WTC11 (cell line): ENCODE measurements around the gene PRR15. TPM values are rescaled to one million over a fixed set of nuclear protein-coding genes. Genes with fewer than 3 reads are reported as not detected.

Experiments used
- ATAC-seq: fragments of 200-7000 bp; cut with Tn5 transposase; 2 replicates; pipeline ENCODE4 v1.10.0; 2021; ENCODE audit warnings: mild to moderate bottlenecking, moderate library complexity
- CTCF ChIA-PET: fragments of 300-600 bp; sonication (Branson Sonifier 250); formaldehyde crosslinking; loops from one replicate; lab custom pipeline; 2021; ENCODE audit warnings: antibody characterized with exemption; lab: Charles Lee
- POLR2A ChIA-PET: fragments of 350-600 bp; sonication (Branson Sonifier 250); formaldehyde crosslinking; loops from one replicate; lab custom pipeline; 2021; ENCODE audit warnings: antibody characterized with exemption; lab: Charles Lee
- DNase-seq: peaks from one replicate; pipeline ENCODE4 v3.0.0; 2021; ENCODE audit warnings: low spot score
- H3K27ac Mint-ChIP-seq: 2 replicates; pipeline ENCODE4 v1.8.0; 2021; ENCODE audit warnings: mixed read lengths
- H3K27me3 Mint-ChIP-seq: 2 replicates; pipeline ENCODE4 v1.8.0; 2021; ENCODE audit warnings: low read depth, mild to moderate bottlenecking, moderate library complexity, mixed read lengths
- H3K36me3 Mint-ChIP-seq: 2 replicates; pipeline ENCODE4 v1.8.0; 2021; ENCODE audit warnings: mixed read lengths
- H3K4me1 Mint-ChIP-seq: 2 replicates; pipeline ENCODE4 v1.8.0; 2022; ENCODE audit warnings: mixed read lengths
- H3K4me3 Mint-ChIP-seq: 2 replicates; pipeline ENCODE4 v1.8.0; 2021; ENCODE audit warnings: mild to moderate bottlenecking, moderate library complexity, mixed read lengths
- H3K9me3 Mint-ChIP-seq: 2 replicates; pipeline ENCODE4 v1.8.0; 2021; ENCODE audit warnings: mixed read lengths
- CBFB ChIP-seq: sonication (generic); formaldehyde crosslinking; IDR thresholded peaks from 2 replicates; pipeline ENCODE4 v1.8.1; 2022; ENCODE audit warnings: mild to moderate bottlenecking, low read depth, missing genetic modification reagents
- HMGA2 ChIP-seq: fragments of 250-450 bp; sonication (Bioruptor Pico); IDR thresholded peaks from 2 replicates; pipeline ENCODE4 v1.4.0; 2021; ENCODE audit warnings: mild to moderate bottlenecking, moderate library complexity
- IRF2 ChIP-seq: sonication (generic); formaldehyde crosslinking; IDR thresholded peaks from 2 replicates; pipeline ENCODE4 v1.8.0; 2022; ENCODE audit warnings: low read depth, missing genetic modification reagents, borderline replicate concordance
- JAZF1 ChIP-seq: fragments of 250-450 bp; sonication (Bioruptor Pico); IDR thresholded peaks from 2 replicates; pipeline ENCODE4 v1.9.0; 2021; ENCODE audit warnings: moderate library complexity, mild to moderate bottlenecking, inconsistent platforms
- NFE2L1 ChIP-seq: sonication (generic); formaldehyde crosslinking; IDR thresholded peaks from 2 replicates; pipeline ENCODE4 v1.8.1; 2023; ENCODE audit warnings: missing genetic modification reagents
- NFYB ChIP-seq: sonication (generic); formaldehyde crosslinking; conservative IDR thresholded peaks from 2 replicates; pipeline ENCODE4 v1.8.0; 2022; ENCODE audit warnings: low read depth, missing genetic modification reagents
- NR1H2 ChIP-seq: sonication (generic); formaldehyde crosslinking; IDR thresholded peaks from 2 replicates; pipeline ENCODE4 v1.9.0; 2021; ENCODE audit warnings: mild to moderate bottlenecking, moderate library complexity, missing genetic modification reagents
- NR3C1 ChIP-seq: sonication (generic); formaldehyde crosslinking; conservative IDR thresholded peaks from 2 replicates; pipeline ENCODE4 v1.8.1; 2023; ENCODE audit warnings: low read depth, mild to moderate bottlenecking, missing genetic modification reagents
- ZNF121 ChIP-seq: sonication (generic); formaldehyde crosslinking; IDR thresholded peaks from 2 replicates; pipeline ENCODE4 v1.8.0; 2023; ENCODE audit warnings: missing genetic modification reagents
- ZNF263 ChIP-seq: sonication (generic); formaldehyde crosslinking; IDR thresholded peaks from 2 replicates; pipeline ENCODE4 v1.8.1; 2022; ENCODE audit warnings: low read depth, mild to moderate bottlenecking, moderate library complexity, missing genetic modification reagents
- ZNF317 ChIP-seq: sonication (generic); formaldehyde crosslinking; IDR thresholded peaks from 2 replicates; pipeline ENCODE4 v1.8.1; 2023; ENCODE audit warnings: low read depth, mild to moderate bottlenecking, moderate library complexity, missing genetic modification reagents, borderline replicate concordance
- ZNF396 ChIP-seq: fragments of 250-450 bp; sonication (Bioruptor Pico); IDR thresholded peaks from 2 replicates; pipeline ENCODE4 v1.8.0; 2021; ENCODE audit warnings: mild to moderate bottlenecking, moderate library complexity, borderline replicate concordance
- total RNA-seq: library from RNA; stranded (reverse); gene quantifications from 3 replicates; pipeline ENCODE4 v1.2.3, GENCODE V29; 2021
- TF ChIP-seq, protein P1 (sequence below): sonication (generic); formaldehyde crosslinking; IDR thresholded peaks from 2 replicates; pipeline ENCODE4 v1.8.1; 2023; ENCODE audit warnings: mild to moderate bottlenecking, missing genetic modification reagents, moderate library complexity
- TF ChIP-seq, protein P2 (sequence below): sonication (generic); formaldehyde crosslinking; IDR thresholded peaks from 2 replicates; pipeline ENCODE4 v1.8.1; 2022; ENCODE audit warnings: mild to moderate bottlenecking, missing genetic modification reagents, moderate library complexity, borderline replicate concordance
- TF ChIP-seq, protein P3 (sequence below): fragments of 250-450 bp; sonication (Bioruptor Pico); IDR thresholded peaks from 2 replicates; pipeline ENCODE4 v1.8.0; 2021; ENCODE audit warnings: mild to moderate bottlenecking
- TF ChIP-seq, protein P4 (sequence below): sonication (generic); formaldehyde crosslinking; IDR thresholded peaks from 2 replicates; pipeline ENCODE4 v1.8.1; 2022; ENCODE audit warnings: low read depth, missing genetic modification reagents, borderline replicate concordance
- TF ChIP-seq, protein P5 (sequence below): sonication (generic); formaldehyde crosslinking; IDR thresholded peaks from 2 replicates; pipeline ENCODE4 v1.8.1; 2022; ENCODE audit warnings: low read depth, mild to moderate bottlenecking, moderate library complexity, missing genetic modification reagents, borderline replicate concordance

Gene PRR15
- total RNA-seq, 1 experiment from 2014 or later = 21.2 TPM

DNA sequence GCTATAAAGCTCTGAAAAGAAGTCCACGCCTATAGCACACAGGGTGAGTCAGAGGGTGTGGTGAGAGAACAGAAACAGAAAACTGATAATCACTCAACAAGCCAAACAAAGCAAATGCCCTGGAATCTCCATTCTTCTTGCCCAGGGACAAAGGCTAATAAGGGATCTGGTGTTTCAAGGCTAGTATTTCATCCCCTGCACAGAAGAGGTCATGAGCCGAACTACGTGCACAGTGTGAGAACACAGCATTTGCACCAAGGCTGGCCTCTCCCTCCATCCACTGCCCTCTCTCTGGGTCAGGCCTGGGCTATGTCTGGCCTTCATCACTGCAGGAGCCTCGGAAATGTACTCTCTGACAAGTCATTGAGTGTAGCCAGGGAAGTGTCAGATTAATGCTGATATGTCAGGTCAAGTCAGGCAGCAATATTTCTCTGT is 42.7 kb downstream of the PRR15 start:
- no peak for ATAC-seq
- ChIA-PET CTCF (interaction anchor here (1.1 to 1.6 kb wide), 2 partner anchors 17 to 31 kb away, joined by 3 to 6 read pairs; no protein-coding TSS in a partner anchor), POLR2A (no interaction called here)
- DNase-seq = no peak
- Mint-ChIP-seq H3K4me1 (peaks cover 27% of the 10 kb centered on the region), H3K27me3 (peaks cover 7% of the 10 kb centered on the region), H3K9me3 (peaks cover 8% of the 10 kb centered on the region), H3K27ac (no peak overlapping the region), H3K4me3 (no peak overlapping the region), H3K36me3 (peaks cover 3% of the 10 kb centered on the region)
- TF ChIP-seq NFE2L1 (CRISPR knock-in tag) (no peak), ZNF396 (CRISPR knock-in tag) (no peak), ZNF263 (no peak), NR3C1 (CRISPR knock-in tag) (no peak), NFYB (CRISPR knock-in tag) (no peak), HMGA2 (no peak), JAZF1 (CRISPR knock-in tag) (no peak), ZNF317 (CRISPR knock-in tag) (no peak)
- TF ChIP-seq, protein P1, sequence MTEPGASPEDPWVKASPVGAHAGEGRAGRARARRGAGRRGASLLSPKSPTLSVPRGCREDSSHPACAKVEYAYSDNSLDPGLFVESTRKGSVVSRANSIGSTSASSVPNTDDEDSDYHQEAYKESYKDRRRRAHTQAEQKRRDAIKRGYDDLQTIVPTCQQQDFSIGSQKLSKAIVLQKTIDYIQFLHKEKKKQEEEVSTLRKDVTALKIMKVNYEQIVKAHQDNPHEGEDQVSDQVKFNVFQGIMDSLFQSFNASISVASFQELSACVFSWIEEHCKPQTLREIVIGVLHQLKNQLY (CRISPR knock-in tag) = no peak
- TF ChIP-seq, protein P2, sequence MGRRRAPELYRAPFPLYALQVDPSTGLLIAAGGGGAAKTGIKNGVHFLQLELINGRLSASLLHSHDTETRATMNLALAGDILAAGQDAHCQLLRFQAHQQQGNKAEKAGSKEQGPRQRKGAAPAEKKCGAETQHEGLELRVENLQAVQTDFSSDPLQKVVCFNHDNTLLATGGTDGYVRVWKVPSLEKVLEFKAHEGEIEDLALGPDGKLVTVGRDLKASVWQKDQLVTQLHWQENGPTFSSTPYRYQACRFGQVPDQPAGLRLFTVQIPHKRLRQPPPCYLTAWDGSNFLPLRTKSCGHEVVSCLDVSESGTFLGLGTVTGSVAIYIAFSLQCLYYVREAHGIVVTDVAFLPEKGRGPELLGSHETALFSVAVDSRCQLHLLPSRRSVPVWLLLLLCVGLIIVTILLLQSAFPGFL (CRISPR knock-in tag) = no peak
- TF ChIP-seq, protein P3, sequence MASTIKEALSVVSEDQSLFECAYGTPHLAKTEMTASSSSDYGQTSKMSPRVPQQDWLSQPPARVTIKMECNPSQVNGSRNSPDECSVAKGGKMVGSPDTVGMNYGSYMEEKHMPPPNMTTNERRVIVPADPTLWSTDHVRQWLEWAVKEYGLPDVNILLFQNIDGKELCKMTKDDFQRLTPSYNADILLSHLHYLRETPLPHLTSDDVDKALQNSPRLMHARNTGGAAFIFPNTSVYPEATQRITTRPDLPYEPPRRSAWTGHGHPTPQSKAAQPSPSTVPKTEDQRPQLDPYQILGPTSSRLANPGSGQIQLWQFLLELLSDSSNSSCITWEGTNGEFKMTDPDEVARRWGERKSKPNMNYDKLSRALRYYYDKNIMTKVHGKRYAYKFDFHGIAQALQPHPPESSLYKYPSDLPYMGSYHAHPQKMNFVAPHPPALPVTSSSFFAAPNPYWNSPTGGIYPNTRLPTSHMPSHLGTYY (CRISPR knock-in tag) = no peak
- TF ChIP-seq, protein P4, sequence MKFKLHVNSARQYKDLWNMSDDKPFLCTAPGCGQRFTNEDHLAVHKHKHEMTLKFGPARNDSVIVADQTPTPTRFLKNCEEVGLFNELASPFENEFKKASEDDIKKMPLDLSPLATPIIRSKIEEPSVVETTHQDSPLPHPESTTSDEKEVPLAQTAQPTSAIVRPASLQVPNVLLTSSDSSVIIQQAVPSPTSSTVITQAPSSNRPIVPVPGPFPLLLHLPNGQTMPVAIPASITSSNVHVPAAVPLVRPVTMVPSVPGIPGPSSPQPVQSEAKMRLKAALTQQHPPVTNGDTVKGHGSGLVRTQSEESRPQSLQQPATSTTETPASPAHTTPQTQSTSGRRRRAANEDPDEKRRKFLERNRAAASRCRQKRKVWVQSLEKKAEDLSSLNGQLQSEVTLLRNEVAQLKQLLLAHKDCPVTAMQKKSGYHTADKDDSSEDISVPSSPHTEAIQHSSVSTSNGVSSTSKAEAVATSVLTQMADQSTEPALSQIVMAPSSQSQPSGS (CRISPR knock-in tag) = no peak

DNA sequence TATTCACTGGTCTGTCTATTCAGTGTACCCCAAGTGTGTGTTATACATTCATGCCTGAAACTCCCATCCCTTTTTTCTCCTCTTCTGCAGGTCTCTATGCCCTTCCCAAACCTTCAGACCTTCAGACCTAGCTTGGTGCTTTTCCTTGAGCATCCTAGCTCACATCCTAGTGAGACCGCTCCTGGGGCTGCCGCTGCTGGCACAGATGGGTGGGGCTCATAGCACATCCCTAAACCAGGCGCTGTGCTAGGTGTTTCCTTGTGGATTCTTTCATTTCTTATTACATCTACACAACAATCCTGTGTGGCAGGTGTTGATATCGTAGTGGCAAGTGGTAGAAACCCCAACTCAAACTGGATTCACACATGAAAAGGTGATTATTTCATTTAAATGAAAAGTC is 43.2 kb downstream of the PRR15 start:
- no peak overlapping the region for H3K27ac Mint-ChIP-seq
- peaks cover 7% of the 10 kb centered on the region for H3K27me3 Mint-ChIP-seq
- ChIA-PET POLR2A (no interaction called here), CTCF (interaction anchor here (1.1 to 1.6 kb wide), 2 partner anchors 18 to 30 kb away, joined by 3 to 6 read pairs; no protein-coding TSS in a partner anchor)
- TF ChIP-seq NR1H2 = no peak
- no peak for TF ChIP-seq NFE2L1 (CRISPR knock-in tag)
- TF ChIP-seq IRF2 (CRISPR knock-in tag) = no peak
- no peak for TF ChIP-seq ZNF121 (CRISPR knock-in tag)
- no peak for TF ChIP-seq CBFB
- TF ChIP-seq, protein P5, sequence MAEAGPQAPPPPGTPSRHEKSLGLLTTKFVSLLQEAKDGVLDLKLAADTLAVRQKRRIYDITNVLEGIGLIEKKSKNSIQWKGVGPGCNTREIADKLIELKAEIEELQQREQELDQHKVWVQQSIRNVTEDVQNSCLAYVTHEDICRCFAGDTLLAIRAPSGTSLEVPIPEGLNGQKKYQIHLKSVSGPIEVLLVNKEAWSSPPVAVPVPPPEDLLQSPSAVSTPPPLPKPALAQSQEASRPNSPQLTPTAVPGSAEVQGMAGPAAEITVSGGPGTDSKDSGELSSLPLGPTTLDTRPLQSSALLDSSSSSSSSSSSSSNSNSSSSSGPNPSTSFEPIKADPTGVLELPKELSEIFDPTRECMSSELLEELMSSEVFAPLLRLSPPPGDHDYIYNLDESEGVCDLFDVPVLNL (CRISPR knock-in tag) = no peak
- TF ChIP-seq, protein P4 (CRISPR knock-in tag) = no peak
- H3K9me3 Mint-ChIP-seq = peaks cover 8% of the 10 kb centered on the region
- H3K36me3 Mint-ChIP-seq = peaks cover 3% of the 10 kb centered on the region
- H3K4me3 Mint-ChIP-seq = no peak overlapping the region
- ATAC-seq (no peak), DNase-seq (no peak)
- peaks cover 33% of the 10 kb centered on the region for H3K4me1 Mint-ChIP-seq
